Fibroblast of villous mesenchyme (primary cell): Measurements from ENCODE around the gene ICOS. TPM values are rescaled to one million over a fixed set of nuclear protein-coding genes. Genes with fewer than 3 reads are reported as not detected.
"Not testable (repeated sequence)": the region's sequence is repeated elsewhere in the genome, so short reads cannot be mapped to it uniquely, and the experiment has no call there.

ENCODE experiments used
- DNase-seq: peaks from one replicate; pipeline ENCODE4 v3.0.0-alpha.2; 2010; ENCODE audit warnings: low read depth
- H3K4me3 ChIP-seq: 2 replicates; pipeline ENCODE4 v1.5.1; 2011; ENCODE audit warnings: low read depth, mild to moderate bottlenecking, low read length
- CTCF ChIP-seq: IDR thresholded peaks from 2 replicates; pipeline ENCODE4 v1.5.1; 2012; ENCODE audit warnings: low read depth, mild to moderate bottlenecking, low read length; ENCODE audit not compliant: insufficient read depth
- total RNA-seq: library from RNA; depleted of rRNA; stranded (reverse); fragments of >200 nt; gene quantifications from 2 replicates; pipeline ENCODE4 v1.2.3, GENCODE V29; 2012

Gene ICOS
- total RNA-seq, 1 donor = not detected

GRCh38 chr2:203934041-203934492, 2.5 kb upstream of the ICOS start:
- no peak for DNase-seq
- no peak for TF ChIP-seq CTCF

GRCh38 chr2:203934711-203935438, 1.7 kb upstream of the ICOS start:
- TF ChIP-seq CTCF = no peak
- H3K4me3 ChIP-seq = no peak overlapping the region

More at GRCh38 chr2:203934041-203934492, 2.5 kb upstream of the ICOS start:
- no peak overlapping the region for H3K4me3 ChIP-seq

GRCh38 chr2:203935568-203935967, 995 bp upstream of the ICOS start:
- no peak for DNase-seq
- H3K4me3 ChIP-seq = no peak overlapping the region
- no peak for TF ChIP-seq CTCF

More at GRCh38 chr2:203934711-203935438, 1.7 kb upstream of the ICOS start:
- DNase-seq = no peak

GRCh38 chr2:203936949-203937348, 386 bp downstream of the ICOS start:
- H3K4me3 ChIP-seq = no peak overlapping the region
- DNase-seq = no peak
- no peak for TF ChIP-seq CTCF

GRCh38 chr2:203937788-203938187, 1.2 kb downstream of the ICOS start:
- H3K4me3 ChIP-seq = no peak overlapping the region
- DNase-seq = no peak
- no peak for TF ChIP-seq CTCF

- DNase-seq = no peak
- H3K4me3 ChIP-seq = no peak overlapping the region
- no peak for TF ChIP-seq CTCF
Measured at GRCh38 chr2:203940039-203940438, 3.5 kb downstream of the ICOS start.

GRCh38 chr2:203943493-203944382, 7.2 kb downstream of the ICOS start:
- not testable (repeated sequence) for DNase-seq, H3K4me3 ChIP-seq
